GM19193 (cell line): Measurements from ENCODE around the gene SOX9.

Experiments
- POLR2A ChIP-seq: IDR thresholded peaks from 4 replicates; pipeline ENCODE4 v1.6.1; 2011; ENCODE audit not compliant: insufficient read depth, insufficient read length; ENCODE audit errors: extremely low read depth

The SOX9 gene

GRCh38 chr17:72165192-72165866 lies 44.5 kb downstream of the SOX9 start:
- TF ChIP-seq POLR2A = no peak

DNA sequence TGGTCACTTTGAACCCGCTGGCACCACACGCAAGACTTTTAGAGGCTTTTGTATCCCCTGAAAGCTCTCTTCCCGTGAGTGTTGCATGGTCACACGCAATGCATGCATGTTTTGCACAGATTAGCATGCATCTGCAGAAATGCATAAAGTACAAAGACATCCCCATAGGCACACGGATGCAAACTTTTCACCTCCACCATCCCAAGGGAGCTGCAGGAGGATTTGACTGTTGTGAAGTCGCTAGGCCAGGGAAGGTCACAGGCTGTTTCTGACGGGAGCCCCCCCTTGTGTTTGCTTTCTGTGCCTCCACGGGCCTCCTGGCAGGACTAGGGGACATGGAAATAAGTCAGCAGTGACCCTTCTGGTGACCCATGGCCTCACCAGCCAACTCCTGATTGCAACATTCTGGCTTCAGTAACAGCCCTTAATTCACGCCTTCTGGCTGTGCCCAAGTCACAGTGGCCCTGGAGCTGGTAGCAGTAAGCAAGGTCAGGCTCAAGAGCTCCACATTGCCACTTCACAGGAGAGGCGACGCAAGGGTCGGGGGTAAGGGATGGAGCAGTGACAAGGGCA lies 45.1 kb downstream of the SOX9 start:
- no peak for TF ChIP-seq POLR2A

DNA sequence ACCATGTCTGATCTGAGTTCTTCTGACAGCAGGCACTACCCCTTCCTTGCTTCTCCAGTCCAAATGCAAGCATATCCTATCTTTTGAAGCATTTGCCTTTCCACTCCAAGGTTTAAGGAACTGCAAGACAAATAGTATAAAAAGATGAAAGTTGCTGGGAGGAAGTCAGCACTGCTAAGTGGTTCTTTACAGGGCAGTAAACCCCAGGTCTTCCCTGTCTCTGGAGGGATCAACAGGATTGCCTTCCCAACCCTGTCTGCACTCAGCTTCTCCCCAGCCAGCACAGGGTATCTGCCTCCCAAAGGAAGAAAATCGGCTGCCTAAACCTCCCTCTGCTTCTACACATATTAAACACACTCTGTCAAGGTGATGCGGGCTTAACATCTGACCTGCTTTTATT lies 46.8 kb downstream of the SOX9 start:
- no peak for TF ChIP-seq POLR2A

GRCh38 chr17:72169823-72170222 lies 49.0 kb downstream of the SOX9 start:
- no peak for TF ChIP-seq POLR2A

GRCh38 chr17:72171703-72172667 lies 51.2 kb downstream of the SOX9 start:
- no peak for TF ChIP-seq POLR2A

- TF ChIP-seq POLR2A = no peak
These were observed 52.8 kb downstream of the SOX9 start for GRCh38 chr17:72173499-72174116.

GRCh38 chr17:72175263-72175662 lies 54.4 kb downstream of the SOX9 start:
- TF ChIP-seq POLR2A = no peak
